HG02938 (cell line): ENCODE measurements around the gene SH3D19.

Experiments
- ATAC-seq: cut with Tn5 transposase; IDR thresholded peaks from one replicate; pipeline ENCODE4 v1.9.1; 2021; ENCODE audit warnings: mild to moderate bottlenecking, moderate library complexity; ENCODE audit not compliant: unreplicated experiment

Gene SH3D19, protein sequence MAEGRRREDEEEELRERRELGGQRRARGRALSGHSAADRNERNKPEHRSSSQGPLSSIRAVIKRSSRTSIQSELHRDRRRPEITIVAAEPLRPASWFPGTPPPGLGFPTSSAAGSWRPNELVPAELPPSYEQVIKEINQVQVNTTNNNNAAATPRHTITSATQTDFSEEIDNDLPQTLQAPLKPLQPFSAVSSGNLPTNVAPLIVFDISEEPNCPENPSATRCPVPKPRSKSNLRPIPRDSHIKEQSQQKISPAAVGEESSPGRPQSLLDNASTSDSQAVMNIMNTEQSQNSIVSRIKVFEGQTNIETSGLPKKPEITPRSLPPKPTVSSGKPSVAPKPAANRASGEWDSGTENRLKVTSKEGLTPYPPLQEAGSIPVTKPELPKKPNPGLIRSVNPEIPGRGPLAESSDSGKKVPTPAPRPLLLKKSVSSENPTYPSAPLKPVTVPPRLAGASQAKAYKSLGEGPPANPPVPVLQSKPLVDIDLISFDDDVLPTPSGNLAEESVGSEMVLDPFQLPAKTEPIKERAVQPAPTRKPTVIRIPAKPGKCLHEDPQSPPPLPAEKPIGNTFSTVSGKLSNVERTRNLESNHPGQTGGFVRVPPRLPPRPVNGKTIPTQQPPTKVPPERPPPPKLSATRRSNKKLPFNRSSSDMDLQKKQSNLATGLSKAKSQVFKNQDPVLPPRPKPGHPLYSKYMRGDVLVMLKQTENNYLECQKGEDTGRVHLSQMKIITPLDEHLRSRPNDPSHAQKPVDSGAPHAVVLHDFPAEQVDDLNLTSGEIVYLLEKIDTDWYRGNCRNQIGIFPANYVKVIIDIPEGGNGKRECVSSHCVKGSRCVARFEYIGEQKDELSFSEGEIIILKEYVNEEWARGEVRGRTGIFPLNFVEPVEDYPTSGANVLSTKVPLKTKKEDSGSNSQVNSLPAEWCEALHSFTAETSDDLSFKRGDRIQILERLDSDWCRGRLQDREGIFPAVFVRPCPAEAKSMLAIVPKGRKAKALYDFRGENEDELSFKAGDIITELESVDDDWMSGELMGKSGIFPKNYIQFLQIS

DNA sequence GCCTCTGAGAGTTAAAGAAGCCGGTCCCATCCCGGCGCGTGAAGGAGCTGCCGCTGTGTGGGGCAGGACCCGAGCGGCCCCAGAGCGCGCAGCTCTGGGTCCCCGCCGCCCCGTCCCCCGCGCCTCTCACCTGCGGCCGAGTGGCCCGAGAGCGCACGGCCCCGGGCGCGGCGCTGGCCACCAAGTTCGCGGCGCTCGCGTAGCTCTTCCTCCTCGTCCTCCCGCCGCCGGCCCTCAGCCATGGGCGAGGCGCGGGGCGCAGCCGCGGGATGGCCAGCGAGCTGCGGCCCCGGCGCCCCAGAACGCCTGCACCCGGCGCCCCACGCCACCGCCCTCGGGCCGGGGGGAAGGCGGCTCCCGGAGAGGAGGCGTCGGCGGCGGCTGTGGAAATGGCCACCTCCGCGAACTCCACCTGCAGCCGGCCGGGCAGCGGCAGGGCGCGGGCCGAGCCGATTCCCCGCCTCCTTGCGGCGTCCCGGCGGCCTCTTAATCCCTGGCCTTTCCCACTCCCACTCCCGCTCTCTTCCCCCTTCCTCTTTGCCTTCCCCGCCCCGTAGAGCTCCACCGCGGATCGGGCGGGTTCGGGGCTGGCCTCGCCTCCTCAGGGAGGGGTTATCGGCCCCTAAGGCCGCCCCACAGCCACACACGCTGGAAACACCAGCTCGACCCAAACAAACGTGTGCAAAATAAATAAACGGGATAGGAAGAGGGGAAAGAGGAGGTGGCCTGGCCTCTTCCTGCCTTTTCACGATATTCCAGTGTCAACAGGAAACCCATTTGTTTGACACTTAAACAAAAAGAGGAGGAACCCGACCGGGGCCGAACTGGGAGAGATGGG, at the start of gene SH3D19:
Gene SH3D19, minus strand, starts transcription at position 495 of the 838 bp plus-strand sequence. Its CDS starts 253 bp downstream, at position 242.
- ATAC-seq: no peak

- peak; percentile 96 for ATAC-seq
Measured at GRCh38 chr4:151362404-151363164, 37.2 kb upstream of the SH3D19 start.

GRCh38 chr4:151361966-151362365, 36.6 kb upstream of the SH3D19 start:
- ATAC-seq: no peak

DNA sequence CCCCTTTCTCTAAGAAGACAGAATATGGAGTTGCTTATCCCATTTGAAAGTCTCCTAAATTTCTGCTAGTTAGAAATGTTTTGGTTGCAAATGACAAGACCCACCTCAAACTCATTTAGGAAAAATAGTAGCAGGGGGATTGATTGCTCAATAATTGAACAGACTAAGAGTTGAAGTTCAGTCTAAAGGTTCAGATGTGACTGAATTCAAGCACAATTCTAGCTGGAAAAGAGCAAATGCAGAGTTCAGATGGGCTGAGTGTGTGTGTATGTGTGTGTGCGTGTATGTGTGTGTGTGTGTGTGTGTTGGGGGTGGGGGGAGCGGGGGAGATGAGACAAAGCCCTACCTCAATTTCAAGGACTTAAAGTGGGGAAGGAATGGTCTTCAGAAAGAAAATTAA, 35.7 kb upstream of the SH3D19 start:
- no peak for ATAC-seq

DNA sequence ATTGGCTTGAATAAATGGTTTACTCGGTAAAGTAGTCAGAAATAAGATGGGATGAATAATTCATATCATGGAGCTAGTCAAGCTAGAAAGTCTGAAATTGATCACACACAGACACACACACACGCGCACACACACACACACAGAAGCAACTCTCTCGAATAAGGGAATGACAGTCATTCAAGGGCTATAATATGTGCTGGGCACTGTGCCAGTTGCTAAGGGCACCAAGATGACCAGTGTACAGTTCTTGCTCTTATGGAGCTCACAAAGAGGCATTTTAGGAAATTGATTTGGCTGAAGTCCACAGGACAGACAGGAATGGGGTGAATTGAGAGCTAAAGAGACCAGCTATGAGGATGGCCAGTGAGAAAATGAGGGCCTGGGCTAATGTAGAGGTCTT, 34.2 kb upstream of the SH3D19 start:
- ATAC-seq: no peak

DNA sequence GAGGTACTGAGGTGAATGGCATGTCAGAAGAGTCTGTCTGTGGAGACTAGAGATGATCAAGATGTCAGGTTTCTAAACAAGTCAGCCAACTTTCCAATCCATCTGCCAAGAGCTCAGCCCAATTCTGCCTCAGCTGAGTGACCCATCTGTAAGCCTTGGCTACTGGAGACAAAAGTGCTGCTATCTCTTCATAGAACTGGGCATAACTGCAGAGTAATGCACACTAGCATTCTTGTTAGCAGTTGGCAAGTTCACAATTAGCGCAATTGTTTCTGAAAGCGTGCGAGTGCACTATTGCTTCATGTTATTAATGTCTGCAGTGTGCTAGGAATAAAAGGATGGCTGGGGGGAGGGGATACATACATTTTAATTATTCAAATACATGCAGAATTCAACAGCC, 32.9 kb upstream of the SH3D19 start:
- ATAC-seq: no peak

DNA sequence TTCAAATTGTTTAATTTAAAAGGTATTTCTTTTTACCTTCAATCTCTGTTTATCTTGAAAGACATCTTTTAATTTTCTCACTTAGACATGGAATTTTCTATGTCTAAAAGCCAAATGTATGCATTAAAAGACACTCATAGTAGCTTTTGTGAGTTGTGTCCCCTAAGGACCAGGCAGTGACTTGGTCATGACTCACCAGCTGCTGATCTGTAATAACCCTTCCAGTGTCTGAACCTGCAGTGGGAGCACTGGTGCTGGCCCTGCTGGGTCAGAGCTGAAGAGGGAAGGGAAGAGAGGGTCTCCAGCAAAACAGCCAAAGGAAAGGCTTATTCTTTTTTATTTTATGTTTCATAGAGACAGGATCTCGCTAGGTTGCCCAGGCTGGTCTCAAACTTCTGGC, 31.1 kb upstream of the SH3D19 start:
- ATAC-seq: no peak

DNA sequence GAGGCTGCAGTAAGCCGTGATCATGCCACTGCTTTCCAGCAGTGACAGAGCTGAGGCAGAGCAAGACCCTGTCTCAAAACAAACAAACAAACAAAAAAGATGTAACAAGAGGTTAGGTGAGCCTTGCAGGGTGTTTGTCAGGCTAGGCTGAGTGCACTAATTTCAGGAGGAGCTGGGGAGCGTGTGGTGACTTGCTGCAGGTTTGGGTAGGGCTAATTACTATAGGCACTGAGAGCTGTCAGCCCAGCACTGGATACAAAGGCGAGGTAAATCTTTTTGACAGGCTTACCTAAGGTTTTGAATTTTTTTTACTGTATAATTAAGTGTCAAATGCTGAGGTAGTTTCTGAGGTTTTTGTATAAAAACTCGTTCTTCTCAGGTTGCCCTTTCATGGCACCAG, 29.8 kb upstream of the SH3D19 start:
- no peak for ATAC-seq

GRCh38 chr4:151347490-151348235, 22.3 kb upstream of the SH3D19 start:
- ATAC-seq: no peak

DNA sequence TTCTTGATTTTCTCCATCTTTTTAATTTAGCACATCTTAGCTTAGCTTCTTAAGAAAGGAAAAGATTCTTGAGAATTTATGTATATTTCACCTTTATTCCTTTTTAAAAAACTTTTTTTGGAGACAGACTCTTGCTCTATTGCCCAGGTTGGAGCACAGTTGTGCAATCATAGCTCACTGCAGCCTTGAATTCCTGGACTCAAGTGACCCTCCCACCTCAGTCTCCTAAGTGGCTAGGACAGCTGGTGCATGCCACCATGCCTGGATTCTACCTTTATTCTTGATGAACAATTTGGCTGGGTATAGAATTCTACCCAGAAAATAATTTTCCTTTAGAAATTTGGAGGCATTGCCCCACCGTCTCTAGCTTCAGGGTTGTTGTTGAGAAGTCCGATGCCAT, 19.5 kb upstream of the SH3D19 start:
- no peak for ATAC-seq

DNA sequence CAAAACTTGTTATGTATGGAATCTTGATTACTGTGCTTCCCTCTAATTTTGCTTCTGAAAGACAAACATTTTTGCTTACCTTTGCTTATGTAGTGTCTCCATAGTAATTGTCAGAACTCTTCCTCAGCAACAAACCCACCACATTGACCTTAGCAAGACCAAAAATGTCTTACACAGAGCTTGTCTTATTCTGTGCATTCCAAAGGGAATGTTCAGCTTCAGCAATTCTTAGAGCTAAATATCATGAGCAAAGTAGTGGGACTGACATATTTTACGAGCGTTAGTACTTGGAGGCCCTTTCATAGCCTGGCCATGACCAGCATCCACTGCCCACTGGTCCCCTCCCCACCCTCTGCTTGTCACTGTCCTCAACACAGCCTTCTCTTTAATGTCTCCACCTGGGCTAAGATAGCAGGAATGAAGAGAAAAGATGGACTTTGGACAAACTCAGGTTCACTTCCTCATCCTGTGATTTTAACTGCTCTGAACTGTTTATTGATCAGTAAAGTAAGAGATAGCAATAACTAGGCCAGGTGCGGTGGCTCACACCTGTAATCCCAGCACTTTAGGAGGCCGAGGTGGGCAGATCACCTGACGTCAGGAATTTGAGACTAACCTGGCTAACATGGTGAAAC, 15.5 kb upstream of the SH3D19 start:
- ATAC-seq: no peak

- no peak for ATAC-seq
Measured at GRCh38 chr4:151339467-151339866, 14.1 kb upstream of the SH3D19 start.

GRCh38 chr4:151331276-151332042, 6.1 kb upstream of the SH3D19 start:
- no peak for ATAC-seq

DNA sequence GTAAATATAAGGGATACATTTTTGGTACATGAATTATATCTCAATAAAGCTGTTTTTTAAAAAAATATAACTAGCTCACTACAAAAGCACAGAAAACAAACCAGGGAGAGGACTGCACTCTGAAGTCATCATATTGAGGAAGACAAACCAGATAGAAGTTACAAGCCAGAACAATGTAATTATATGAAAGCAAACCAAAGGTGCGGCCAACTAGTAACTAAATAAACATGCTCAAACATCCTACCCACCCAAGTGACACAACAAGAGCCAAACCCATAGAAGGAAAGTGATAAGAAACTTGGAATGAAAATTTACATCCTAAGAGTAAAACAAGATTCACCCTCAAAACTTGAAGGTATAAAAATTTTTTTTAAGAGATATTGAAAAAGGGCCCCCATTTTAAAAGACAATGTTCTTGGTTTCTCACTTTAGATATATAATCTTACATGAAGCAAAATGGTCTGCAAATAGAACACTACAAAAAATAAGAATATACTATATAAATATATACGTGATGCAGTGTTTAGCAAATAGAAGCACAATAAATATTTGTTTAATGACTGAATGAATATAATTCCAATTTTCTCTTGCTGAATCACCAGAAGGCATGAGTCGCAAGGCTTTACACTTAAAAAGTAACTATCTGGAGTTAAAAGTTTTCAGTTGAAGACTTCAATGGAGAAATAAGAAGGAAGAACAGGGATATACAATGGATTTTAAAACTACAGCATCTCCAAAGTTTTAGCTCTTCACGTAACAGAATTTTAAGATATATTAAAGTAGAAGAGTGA, 4.0 kb upstream of the SH3D19 start:
- no peak for ATAC-seq

DNA sequence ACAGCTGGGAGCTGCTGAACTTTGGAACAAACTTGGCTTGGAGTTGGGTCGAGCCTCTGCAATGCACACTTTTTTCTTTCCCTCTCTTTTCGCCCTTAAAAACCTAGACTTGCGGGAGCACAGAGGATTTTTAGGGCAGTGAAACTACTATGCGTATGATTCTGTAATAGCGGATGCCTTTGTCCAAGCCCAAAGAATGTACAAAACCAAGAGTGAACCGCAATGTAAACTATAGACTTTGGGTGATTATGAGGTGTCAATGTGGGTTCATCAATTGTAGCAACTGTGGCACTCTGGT, 493 bp upstream of the SH3D19 start:
- ATAC-seq: no peak

GRCh38 chr4:151324752-151325110, 674 bp downstream of the SH3D19 start:
- no peak for ATAC-seq

DNA sequence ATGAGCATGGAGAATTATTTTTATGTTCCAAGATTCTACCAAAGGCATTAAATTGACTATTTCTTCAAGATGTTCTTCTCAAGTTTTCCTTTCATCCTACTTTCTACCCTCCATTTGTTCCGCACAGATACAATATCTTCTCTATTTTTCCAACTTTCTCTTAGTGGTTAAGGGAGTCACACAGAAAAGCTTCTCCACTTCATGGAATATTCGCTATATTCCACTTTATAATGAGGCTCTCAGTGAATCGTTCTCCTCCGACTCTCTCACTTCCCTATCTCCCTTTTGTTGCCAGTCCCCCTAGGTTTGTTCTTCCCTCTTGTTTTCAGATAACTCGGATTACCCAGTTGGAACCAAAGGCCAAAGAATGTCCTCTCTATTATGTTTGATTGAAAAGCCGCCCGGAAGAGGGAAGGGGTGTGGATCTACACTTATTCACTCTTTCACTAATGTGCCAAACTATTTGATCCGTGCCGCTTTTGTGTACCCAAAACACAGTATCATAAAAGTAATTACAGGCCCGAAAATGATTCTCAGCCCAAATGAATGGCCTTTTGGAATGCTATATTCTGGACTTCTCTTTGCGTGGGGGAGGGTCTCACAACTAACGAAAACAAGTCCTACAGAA, 1.2 kb downstream of the SH3D19 start:
- no peak for ATAC-seq
